OCI-LY3 (cell line): ENCODE results near the gene PKDREJ.

ENCODE experiments used
- EZH2phosphoT487 ChIP-seq: fragments of 200-600 bp; shearing (Covaris generic); IDR thresholded peaks from 2 replicates; pipeline ENCODE4 v1.6.1; 2018; ENCODE audit warnings: antibody characterized with exemption, mixed run types, low read depth
- TF ChIP-seq, protein P1 (sequence below): fragments of 200-600, 300-600 bp; sonication (generic); IDR thresholded peaks from 2 replicates; pipeline ENCODE4 v1.5.1; 2014; ENCODE audit warnings: antibody characterized with exemption, low read length, low read depth

DNA sequence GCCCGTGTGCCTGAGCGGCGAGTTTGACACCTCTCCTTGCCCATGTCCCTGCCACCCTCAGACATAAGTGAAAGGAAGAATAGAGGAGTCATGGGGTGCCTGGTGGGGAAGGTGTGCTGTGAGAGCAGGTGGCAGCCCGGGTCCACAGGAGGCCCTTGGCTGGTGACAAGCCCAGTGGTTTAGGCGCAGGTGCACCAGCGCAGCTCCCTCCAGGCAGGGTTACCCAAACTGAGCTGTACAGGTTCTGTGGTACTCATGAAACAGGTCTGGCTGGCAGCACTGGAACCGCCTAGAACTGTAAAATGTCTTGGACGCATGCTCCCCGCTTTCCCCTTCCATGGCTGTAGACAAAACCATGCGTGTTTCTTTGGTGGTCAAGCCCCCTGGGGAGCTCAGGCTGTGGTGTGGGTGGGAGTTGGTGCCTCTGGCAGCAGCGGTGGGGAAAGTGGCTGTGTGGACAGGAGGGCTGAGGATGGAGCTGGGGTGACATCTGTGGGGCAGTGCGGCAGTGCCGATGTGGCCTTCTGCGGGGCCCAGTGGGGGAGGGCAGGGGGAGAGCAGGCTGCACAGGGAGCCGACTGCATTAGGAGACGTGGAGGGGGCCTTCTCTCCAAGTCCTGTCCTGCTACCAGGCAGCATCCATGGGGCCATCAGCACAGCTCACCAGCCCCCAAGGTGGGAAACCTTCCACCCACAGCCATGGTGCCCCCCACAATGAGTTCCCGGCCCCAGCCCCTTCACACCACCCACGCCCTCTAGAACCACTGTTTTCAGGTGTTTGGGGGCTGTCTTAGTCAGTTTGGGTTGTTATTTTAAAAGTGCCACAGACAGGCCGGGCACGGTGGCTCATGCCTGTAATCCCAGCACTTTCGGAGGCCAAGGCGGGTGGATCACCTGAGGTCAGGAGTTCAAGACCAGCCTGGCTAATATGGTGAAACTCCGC, 28.0 kb upstream of the PKDREJ start:
- TF ChIP-seq, protein P1, sequence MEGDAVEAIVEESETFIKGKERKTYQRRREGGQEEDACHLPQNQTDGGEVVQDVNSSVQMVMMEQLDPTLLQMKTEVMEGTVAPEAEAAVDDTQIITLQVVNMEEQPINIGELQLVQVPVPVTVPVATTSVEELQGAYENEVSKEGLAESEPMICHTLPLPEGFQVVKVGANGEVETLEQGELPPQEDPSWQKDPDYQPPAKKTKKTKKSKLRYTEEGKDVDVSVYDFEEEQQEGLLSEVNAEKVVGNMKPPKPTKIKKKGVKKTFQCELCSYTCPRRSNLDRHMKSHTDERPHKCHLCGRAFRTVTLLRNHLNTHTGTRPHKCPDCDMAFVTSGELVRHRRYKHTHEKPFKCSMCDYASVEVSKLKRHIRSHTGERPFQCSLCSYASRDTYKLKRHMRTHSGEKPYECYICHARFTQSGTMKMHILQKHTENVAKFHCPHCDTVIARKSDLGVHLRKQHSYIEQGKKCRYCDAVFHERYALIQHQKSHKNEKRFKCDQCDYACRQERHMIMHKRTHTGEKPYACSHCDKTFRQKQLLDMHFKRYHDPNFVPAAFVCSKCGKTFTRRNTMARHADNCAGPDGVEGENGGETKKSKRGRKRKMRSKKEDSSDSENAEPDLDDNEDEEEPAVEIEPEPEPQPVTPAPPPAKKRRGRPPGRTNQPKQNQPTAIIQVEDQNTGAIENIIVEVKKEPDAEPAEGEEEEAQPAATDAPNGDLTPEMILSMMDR, result no peak
- TF ChIP-seq EZH2phosphoT487, result no peak
